Activated naive CD4-positive, alpha-beta T cell treated with anti-CD3 and anti-CD28 coated beads for 36 hours (primary cell): ENCODE results near the gene NAT14. TPM values are rescaled to one million over a fixed set of nuclear protein-coding genes. Genes with fewer than 3 reads are reported as not detected.

ENCODE experiments used
- CTCF ChIA-PET: fragments of 350-600 bp; sonication (Branson Sonifier 250); formaldehyde crosslinking; loops from one replicate; lab custom pipeline; 2021; ENCODE audit warnings: antibody characterized with exemption; lab: Charles Lee
- DNase-seq: peaks from one replicate; pipeline ENCODE4 v3.0.0-alpha.2; 2020
- H3K27ac Mint-ChIP-seq: one replicate; pipeline ENCODE4 v1.8.0; 2021; ENCODE audit warnings: mild to moderate bottlenecking, mixed read lengths
- H3K27me3 Mint-ChIP-seq: one replicate; pipeline ENCODE4 v1.8.0; 2021; ENCODE audit warnings: low read depth, mixed read lengths
- H3K36me3 Mint-ChIP-seq: one replicate; pipeline ENCODE4 v1.8.0; 2021; ENCODE audit warnings: low read depth, mixed read lengths
- H3K4me1 Mint-ChIP-seq: one replicate; pipeline ENCODE4 v1.8.0; 2021; ENCODE audit warnings: low read depth, mixed read lengths
- H3K4me3 Mint-ChIP-seq: one replicate; pipeline ENCODE4 v1.8.0; 2021; ENCODE audit warnings: mild to moderate bottlenecking, moderate library complexity, mixed read lengths
- H3K9me3 Mint-ChIP-seq: one replicate; pipeline ENCODE4 v1.8.0; 2021; ENCODE audit warnings: mixed read lengths
- intact Hi-C: fragments of 100-400 bp; cut with micrococcal nuclease; formaldehyde crosslinking; loops from one replicate; pipeline ENCODE4 v1.15.1; 2023
- total RNA-seq, 2 experiments: library from RNA; stranded (reverse); gene quantifications; one replicate each; pipeline ENCODE4 v1.2.3, GENCODE V29; 2021

NAT14 gene
- total RNA-seq, 2 experiments from 2014 or later, result 7.6 to 8.0 TPM

- CTCF ChIA-PET, result interaction anchor here (3.7 kb wide), 1 partner anchor 17 kb away, joined by 16 read pairs; no protein-coding TSS in a partner anchor
- Mint-ChIP-seq H3K27me3 (peaks cover 6% of the 10 kb centered on the region), H3K27ac (no peak overlapping the region), H3K4me1 (peaks cover 17% of the 10 kb centered on the region), H3K9me3 (no peaks in the 10 kb centered on the region), H3K4me3 (peak overlapping the region; percentile 15), H3K36me3 (no peaks in the 10 kb centered on the region)
- intact Hi-C loops, result no loop called here
- peak; percentile 54 for DNase-seq
Observed at GRCh38 chr19:55486971-55487923, 2.3 kb downstream of the NAT14 start.

DNA sequence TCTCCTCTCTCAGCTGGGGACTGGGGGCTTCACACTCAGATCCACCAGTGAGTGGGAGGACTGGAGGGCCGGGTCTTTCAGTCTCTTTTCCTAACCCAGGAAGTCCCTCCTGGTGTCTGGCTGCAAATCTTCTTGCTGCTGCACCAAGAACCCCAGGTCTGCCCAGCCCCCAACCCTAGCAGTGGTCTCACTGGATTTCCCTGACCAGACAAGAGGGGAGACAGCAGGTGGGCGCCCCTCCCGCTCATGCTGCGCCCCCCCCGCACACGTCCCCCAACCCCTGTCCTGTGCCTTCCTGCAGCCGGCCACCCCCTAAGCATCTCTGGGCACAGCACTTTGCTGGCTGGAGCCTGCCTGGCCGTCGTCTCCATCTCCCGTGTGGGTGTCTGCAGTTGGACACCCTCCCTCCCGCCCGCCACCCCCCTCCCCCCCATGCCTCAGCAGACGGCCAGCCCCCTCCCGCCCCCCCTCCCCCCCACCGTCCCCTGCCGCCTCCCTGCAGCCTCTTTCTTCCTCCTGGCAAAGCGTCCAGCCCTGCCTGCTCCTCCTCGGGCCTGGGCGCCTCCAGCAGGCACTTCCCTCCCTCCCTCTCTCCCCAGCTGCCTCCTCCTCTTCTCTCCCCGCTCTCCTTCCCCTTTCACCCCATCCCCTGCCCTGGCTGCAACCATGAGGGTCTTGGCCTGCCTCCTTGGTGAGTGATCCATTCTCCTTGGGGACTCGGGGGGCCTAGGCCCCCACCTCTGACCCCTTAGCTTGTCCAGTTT is 3.1 kb downstream of the NAT14 start, which contains the start of gene SSC5D:
Gene SSC5D (plus strand): TSS at position 513 of the 764 bp plus-strand sequence. CDS start 154 bp downstream, at position 667.
- DNase-seq, result no peak
- intact Hi-C loops, result no loop called here
- Mint-ChIP-seq H3K36me3 (no peaks in the 10 kb centered on the region), H3K27ac (no peak within 1 kb of the TSS), H3K27me3 (peaks cover 8% of the 10 kb centered on the region), H3K4me3 (no peak within 1 kb of the TSS), H3K4me1 (peaks cover 17% of the 10 kb centered on the region), H3K9me3 (no peaks in the 10 kb centered on the region)
- CTCF ChIA-PET, result interaction anchor here (3.7 kb wide), 1 partner anchor 16 kb away, joined by 16 read pairs; no protein-coding TSS in a partner anchor

GRCh38 chr19:55488986-55489710 is 4.2 kb downstream of the NAT14 start:
- no peak overlapping the region for H3K4me3 Mint-ChIP-seq
- H3K36me3 Mint-ChIP-seq, result no peaks in the 10 kb centered on the region
- no peak for DNase-seq
- CTCF ChIA-PET, result interaction anchor here (1.1 to 3.7 kb wide), 2 partner anchors 15 to 22 kb away, joined by 5 to 16 read pairs; no protein-coding TSS in a partner anchor
- intact Hi-C loops, result no loop called here
- H3K9me3 Mint-ChIP-seq, result no peaks in the 10 kb centered on the region
- H3K27me3 Mint-ChIP-seq, result peaks cover 8% of the 10 kb centered on the region
- no peak overlapping the region for H3K27ac Mint-ChIP-seq
- peaks cover 17% of the 10 kb centered on the region for H3K4me1 Mint-ChIP-seq

GRCh38 chr19:55489711-55490477 is 4.9 kb downstream of the NAT14 start:
- DNase-seq, result no peak
- Mint-ChIP-seq H3K36me3 (no peaks in the 10 kb centered on the region), H3K27ac (no peak overlapping the region), H3K27me3 (peaks cover 8% of the 10 kb centered on the region), H3K4me1 (peaks cover 17% of the 10 kb centered on the region), H3K4me3 (no peak overlapping the region), H3K9me3 (no peaks in the 10 kb centered on the region)
- intact Hi-C loops, result no loop called here
- CTCF ChIA-PET, result interaction anchor here (1.1 to 3.7 kb wide), 2 partner anchors 14 to 23 kb away, joined by 5 to 16 read pairs; no protein-coding TSS in a partner anchor

GRCh38 chr19:55490478-55491432 is 5.8 kb downstream of the NAT14 start:
- CTCF ChIA-PET, result interaction anchor here (0.6 to 1.1 kb wide), 2 partner anchors 24 to 198 kb away, joined by 5 to 7 read pairs; no protein-coding TSS in a partner anchor
- peaks cover 8% of the 10 kb centered on the region for H3K27me3 Mint-ChIP-seq
- intact Hi-C loops, result no loop called here
- no peak overlapping the region for H3K4me3 Mint-ChIP-seq
- DNase-seq, result no peak
- H3K4me1 Mint-ChIP-seq, result peaks cover 15% of the 10 kb centered on the region
- H3K36me3 Mint-ChIP-seq, result no peaks in the 10 kb centered on the region
- H3K9me3 Mint-ChIP-seq, result no peaks in the 10 kb centered on the region
- no peak overlapping the region for H3K27ac Mint-ChIP-seq

DNA sequence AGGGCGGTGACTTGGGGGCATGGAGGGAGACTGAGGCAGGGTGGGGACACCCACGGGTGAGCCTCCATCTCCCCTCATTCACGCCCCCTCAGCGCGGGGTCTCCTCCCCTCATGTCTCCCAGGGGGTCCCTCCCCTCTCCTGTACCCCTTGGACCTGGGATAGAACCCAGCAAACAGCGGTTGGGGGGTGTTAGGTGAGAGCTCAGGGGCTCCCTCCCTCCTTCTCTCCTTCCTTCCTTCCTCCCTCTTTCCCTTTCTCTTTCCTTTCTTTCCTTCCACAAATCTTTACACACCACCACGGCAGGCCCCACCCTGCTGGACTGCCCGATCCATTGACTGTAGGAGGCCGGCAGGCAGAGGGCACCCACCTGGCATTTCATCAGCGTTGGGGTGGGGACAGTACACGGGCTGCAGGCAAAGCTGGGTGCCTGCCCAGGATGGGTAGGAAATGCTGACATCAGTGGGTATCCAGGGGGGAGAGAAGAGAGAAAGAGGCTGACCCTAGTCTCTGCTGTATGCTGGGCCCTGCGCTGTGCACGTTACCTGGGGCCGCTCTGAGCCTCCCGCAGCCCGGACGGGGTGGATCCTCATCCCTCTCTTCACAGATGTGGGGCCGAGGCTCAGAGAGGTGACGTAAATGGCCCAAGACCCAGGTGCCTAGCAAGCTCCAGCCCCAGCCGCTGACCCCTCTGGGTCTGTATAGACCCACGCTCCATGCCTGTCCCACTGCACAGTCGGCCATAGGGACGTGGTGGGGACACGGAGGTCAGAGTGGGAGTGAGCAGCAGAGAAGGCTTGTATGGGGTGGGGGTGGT is 6.8 kb downstream of the NAT14 start:
- H3K9me3 Mint-ChIP-seq, result no peaks in the 10 kb centered on the region
- H3K27ac Mint-ChIP-seq, result no peak overlapping the region
- H3K36me3 Mint-ChIP-seq, result no peaks in the 10 kb centered on the region
- CTCF ChIA-PET, result interaction anchor here (0.6 kb wide), 1 partner anchor 762 kb away, joined by 5 read pairs; no protein-coding TSS in a partner anchor
- DNase-seq, result no peak
- H3K4me3 Mint-ChIP-seq, result no peak overlapping the region
- peaks cover 5% of the 10 kb centered on the region for H3K27me3 Mint-ChIP-seq
- peaks cover 10% of the 10 kb centered on the region for H3K4me1 Mint-ChIP-seq
- intact Hi-C loops, result no loop called here

GRCh38 chr19:55492362-55492944 is 7.5 kb downstream of the NAT14 start:
- Mint-ChIP-seq H3K9me3 (no peaks in the 10 kb centered on the region), H3K27ac (no peak overlapping the region), H3K27me3 (peaks cover 5% of the 10 kb centered on the region), H3K4me1 (peaks cover 4% of the 10 kb centered on the region), H3K4me3 (no peak overlapping the region), H3K36me3 (no peaks in the 10 kb centered on the region)
- intact Hi-C loops, result no loop called here
- no peak for DNase-seq
- CTCF ChIA-PET, result interaction anchor here (0.6 kb wide), 1 partner anchor 761 kb away, joined by 5 read pairs; no protein-coding TSS in a partner anchor

DNA sequence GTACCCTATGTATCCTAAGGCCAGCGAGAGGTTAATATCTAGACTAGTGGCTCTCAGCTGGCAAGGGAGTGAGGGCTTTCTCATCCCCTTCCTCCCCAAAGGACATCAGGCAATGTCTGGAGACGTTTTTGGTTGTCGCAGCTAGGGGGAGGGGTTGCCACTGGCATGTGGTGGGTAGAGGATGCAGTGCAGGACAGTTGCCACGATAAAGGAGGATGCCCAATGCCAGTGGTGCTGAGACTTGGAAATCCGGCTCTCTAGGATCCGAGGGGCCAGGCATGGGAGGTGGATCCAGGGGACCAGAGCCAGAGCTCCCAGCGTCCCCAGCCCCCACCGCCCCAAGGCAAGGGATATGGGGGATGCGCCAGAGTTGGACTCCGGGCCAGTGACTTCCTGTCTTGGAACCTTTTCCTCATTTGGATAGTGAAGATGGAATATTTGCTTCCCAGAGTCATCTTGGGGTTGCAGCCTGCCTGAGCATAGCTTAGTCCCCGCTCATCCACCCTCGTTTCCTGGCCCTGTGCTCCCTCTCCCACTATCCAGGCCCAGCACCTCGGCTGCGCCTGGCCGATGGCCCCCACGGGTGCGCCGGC is 8.2 kb downstream of the NAT14 start:
- Mint-ChIP-seq H3K27me3 (peaks cover 5% of the 10 kb centered on the region), H3K4me3 (no peak overlapping the region), H3K4me1 (no peaks in the 10 kb centered on the region), H3K36me3 (no peaks in the 10 kb centered on the region), H3K9me3 (no peaks in the 10 kb centered on the region), H3K27ac (no peak overlapping the region)
- intact Hi-C loops, result no loop called here
- CTCF ChIA-PET, result interaction anchor here (1.0 kb wide), 1 partner anchor 10 kb away, joined by 3 read pairs; no protein-coding TSS in a partner anchor
- DNase-seq, result no peak

DNA sequence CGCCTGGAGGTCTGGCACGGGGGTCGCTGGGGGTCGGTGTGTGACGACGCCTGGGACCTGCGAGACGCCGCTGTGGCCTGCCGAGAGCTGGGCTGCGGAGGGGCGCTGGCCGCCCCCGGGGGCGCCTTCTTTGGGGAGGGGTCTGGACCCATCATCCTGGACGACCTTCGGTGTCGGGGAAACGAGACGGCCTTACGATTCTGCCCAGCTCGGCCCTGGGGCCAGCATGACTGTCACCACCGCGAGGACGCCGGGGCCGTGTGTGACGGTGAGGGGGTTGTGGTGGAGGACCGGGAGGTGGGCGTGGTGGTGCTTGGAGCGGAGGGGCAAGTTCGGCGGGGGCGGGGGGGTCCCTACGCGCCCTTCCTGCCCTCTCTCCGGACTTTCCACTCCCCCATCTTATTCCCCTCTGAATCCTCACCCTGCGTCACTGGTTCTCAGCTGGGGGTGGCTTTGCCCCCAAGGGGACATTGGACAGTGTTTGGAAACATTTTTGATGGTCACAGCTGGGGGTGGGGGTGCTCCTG is 8.7 kb downstream of the NAT14 start:
- intact Hi-C loops, result no loop called here
- Mint-ChIP-seq H3K27me3 (peaks cover 5% of the 10 kb centered on the region), H3K27ac (no peak overlapping the region), H3K36me3 (no peaks in the 10 kb centered on the region), H3K4me3 (no peak overlapping the region), H3K4me1 (no peaks in the 10 kb centered on the region), H3K9me3 (no peaks in the 10 kb centered on the region)
- no peak for DNase-seq
- CTCF ChIA-PET, result interaction anchor here (1.0 kb wide), 1 partner anchor 10 kb away, joined by 3 read pairs; no protein-coding TSS in a partner anchor
